GM12878 (cell line): Measurements from ENCODE around the gene TMEM151A. TPM values are rescaled to one million over a fixed set of nuclear protein-coding genes. Genes with fewer than 3 reads are reported as not detected.

Experiments used
- ATAC-seq: fragments of 200-7000 bp; cut with Tn5 transposase; 3 replicates; pipeline ENCODE4 v1.9.1; 2020; ENCODE audit warnings: mild to moderate bottlenecking, moderate library complexity
- BruUV-seq: library from RNA; stranded (reverse); fragments of 400-500 nt; replicated peaks from 2 replicates; lab custom pipeline; 2021; lab: Mats Ljungman, UMichigan
- CTCF ChIA-PET: fragments of 300-600 bp; sonication (Branson Sonifier 250); formaldehyde crosslinking; extraction: SDS; loops from one replicate; lab custom pipeline; 2021; ENCODE audit warnings: inconsistent platforms; lab: Yijun Ruan, JAX
- POLR2A ChIA-PET: fragments of 350-600 bp; formaldehyde crosslinking; extraction: SDS; loops from one replicate; lab custom pipeline; 2021; ENCODE audit warnings: inconsistent platforms; lab: Charles Lee
- RAD21 ChIA-PET: fragments of 300-600 bp; sonication (Branson Sonifier 250); formaldehyde crosslinking; loops from one replicate; lab custom pipeline; 2023; ENCODE audit warnings: antibody characterized with exemption; ENCODE audit not compliant: unreplicated experiment; lab: Charles Lee
- SMC1A ChIA-PET: fragments of 300-600 bp; sonication (Branson Sonifier 250); formaldehyde crosslinking; loops from one replicate; lab custom pipeline; 2023; ENCODE audit not compliant: unreplicated experiment, uncharacterized antibody; lab: Charles Lee
- DNase-seq: peaks from one replicate; pipeline ENCODE4 v3.0.0-alpha.2; 2011; ENCODE audit warnings: low read depth, low spot score
- FAIRE-seq: peaks from 3 replicates; lab custom pipeline; 2011; peaks lifted over from hg19 to GRCh38; lab: Jason Lieb, UNC
- H2AFZ ChIP-seq: 2 replicates; pipeline ENCODE4 v1.6.0; 2011; ENCODE audit warnings: low read depth, low read length, control low read depth; ENCODE audit not compliant: control insufficient read depth
- H3K27ac ChIP-seq: 2 replicates; pipeline ENCODE4 v1.5.1; 2011; ENCODE audit warnings: control low read depth; ENCODE audit not compliant: control insufficient read depth, insufficient read depth
- H3K27me3 ChIP-seq, 2 experiments: replicated peaks in 1 of 2; 2 replicates each; pipeline versions ENCODE4 v1.6.0 to v1.6.1; 2011; ENCODE audit warnings: low read length in 1 of 2; ENCODE audit not compliant: control insufficient read depth in 2 of 2, insufficient read depth in 2 of 2
- H3K36me3 ChIP-seq, 2 experiments: 2 replicates each; pipeline ENCODE4 v1.5.1; 2011; ENCODE audit warnings: low read length in 1 of 2; ENCODE audit not compliant: control insufficient read depth in 2 of 2, insufficient read depth in 2 of 2
- H3K4me1 ChIP-seq: 2 replicates; pipeline ENCODE4 v1.6.1; 2011; ENCODE audit warnings: mild to moderate bottlenecking, low read length, moderate library complexity, mixed read lengths; ENCODE audit not compliant: control insufficient read depth, insufficient read depth
- H3K4me2 ChIP-seq: 2 replicates; pipeline ENCODE4 v1.6.0; 2011; ENCODE audit warnings: control low read depth; ENCODE audit not compliant: control insufficient read depth, insufficient read depth
- H3K4me3 ChIP-seq: fragments of 200-600 bp; sonication (generic); 2 replicates; pipeline ENCODE4 v1.5.1; 2016
- H3K79me2 ChIP-seq: 2 replicates; pipeline ENCODE4 v1.6.0; 2011; ENCODE audit warnings: low read length; ENCODE audit not compliant: control insufficient read depth, insufficient read depth
- H3K9ac ChIP-seq: 2 replicates; pipeline ENCODE4 v1.8.0; 2011; ENCODE audit warnings: low read length, control low read depth, mixed read lengths; ENCODE audit not compliant: control insufficient read depth, insufficient read depth
- H3K9me3 ChIP-seq: replicated peaks from 3 replicates; pipeline ENCODE4 v1.5.1; 2011; ENCODE audit warnings: mild to moderate bottlenecking, low read length; ENCODE audit not compliant: control insufficient read depth, insufficient read depth
- H4K20me1 ChIP-seq: 2 replicates; pipeline ENCODE4 v1.6.0; 2011; ENCODE audit not compliant: control insufficient read depth, insufficient read depth
- BHLHE40 ChIP-seq, 2 experiments: fragments of 450-650 bp in 1 of 2; IDR thresholded peaks; 2 replicates each; pipeline ENCODE4 v1.6.1; 2011 to 2017; ENCODE audit warnings: low read depth in 2 of 2, borderline replicate concordance in 1 of 2, improper control_type of control experiment in 1 of 2, low read length in 1 of 2, mild to moderate bottlenecking in 1 of 2
- EZH2 ChIP-seq: IDR thresholded peaks from 2 replicates; pipeline ENCODE4 v1.6.1; 2012; ENCODE audit warnings: low read depth, mild to moderate bottlenecking, control low read depth, inconsistent platforms, low read length, borderline replicate concordance; ENCODE audit not compliant: control insufficient read depth
- MTA3 ChIP-seq: IDR thresholded peaks from 2 replicates; pipeline ENCODE4 v1.6.1; 2012; ENCODE audit warnings: low read length, inconsistent platforms, borderline replicate concordance
- PBX3 ChIP-seq: IDR thresholded peaks from 2 replicates; pipeline ENCODE4 v1.6.1; 2011; ENCODE audit warnings: mild to moderate bottlenecking, low read depth, low read length, moderate library complexity; ENCODE audit not compliant: insufficient replicate concordance
- SIN3A ChIP-seq: IDR thresholded peaks from 2 replicates; pipeline ENCODE4 v1.6.1; 2012; ENCODE audit warnings: low read depth, low read length, improper control_type of control experiment
- SMARCA5 ChIP-seq: fragments of 450-650 bp; IDR thresholded peaks from 2 replicates; pipeline ENCODE4 v1.6.1; 2017; ENCODE audit warnings: mild to moderate bottlenecking
- ZNF207 ChIP-seq: fragments of 450-650 bp; IDR thresholded peaks from 2 replicates; pipeline ENCODE4 v1.6.1; 2014; ENCODE audit warnings: antibody characterized with exemption, mild to moderate bottlenecking, borderline replicate concordance
- ZSCAN29 ChIP-seq: fragments of 450-650 bp; IDR thresholded peaks from 2 replicates; pipeline ENCODE4 v1.6.1; 2017; ENCODE audit warnings: mild to moderate bottlenecking, moderate library complexity
- WGBS: methylation state at CpG from one replicate; pipeline ENCODE4 v1.1.6; 2016; ENCODE audit warnings: low lambda C conversion rate; ENCODE audit not compliant: insufficient replicate concordance, insufficient coverage; ENCODE audit errors: missing lambda C conversion rate; 5-methylcytosine and 5-hydroxymethylcytosine counted together
- in situ Hi-C: fragments of 300-500 bp; cut with MboI; formaldehyde crosslinking; loops from 9 replicates; pipeline ENCODE4 v1.14.3; 2018; ENCODE audit warnings: mixed read lengths
- intact Hi-C: fragments of 100-400 bp; cut with micrococcal nuclease; formaldehyde crosslinking; loops from one replicate; pipeline ENCODE4 v1.14.2; 2022; ENCODE audit not compliant: unreplicated experiment
- polyA plus RNA-seq, 11 experiments: library from polyadenylated mRNA; depleted of rRNA in 4 of 11; unstranded in 6 of 11; stranded (reverse) in 5 of 11; fragments of >200 nt; fragmentation: Nextera tagmentation in 4 of 11; fragmentation: Illumina TruSeq in 1 of 11; extraction: Ambion mirVana in 4 of 11; extraction: Trizol in 1 of 11; gene quantifications; 1 replicate in 1 of 11; 2 replicates in 10 of 11; pipeline versions ENCODE4 v1.2.1 to v1.2.3, GENCODE V29; 2011 to 2016; ENCODE audit warnings: inconsistent platforms in 2 of 11, missing spikeins in 2 of 11, low read depth in 1 of 11
- total RNA-seq, 4 experiments: library from RNA; depleted of rRNA in 3 of 4; stranded (reverse); fragments of >200 nt in 3 of 4; fragmentation: Illumina TruSeq in 1 of 4; extraction: Trizol in 1 of 4; gene quantifications; 2 replicates each; pipeline versions ENCODE4 v1.2.1 to v1.2.3, GENCODE V29; 2013 to 2021
- TF ChIP-seq, protein P1 (sequence below): fragments of 450-650 bp; IDR thresholded peaks from 2 replicates; pipeline ENCODE4 v1.6.1; 2017; ENCODE audit warnings: antibody characterized with exemption, mild to moderate bottlenecking, moderate library complexity

The TMEM151A gene
- total and polyA plus RNA-seq, 10 of the 15 experiments (the other 5 are each of a cell fraction or from before 2014, with no cell fraction given): not detected

GRCh38 chr11:66271816-66272215, 19.9 kb upstream of the TMEM151A start:
- Histone ChIP-seq H3K4me2 (no peak overlapping the region; the same call in 1 of the 2 replicates), H3K27me3 (no peaks in the 10 kb centered on the region), H3K27ac (no peak overlapping the region), H4K20me1 (no peaks in the 10 kb centered on the region), H3K9me3 (no peaks in the 10 kb centered on the region), H3K4me1 (peaks cover 11% of the 10 kb centered on the region), H3K4me3 (no peak overlapping the region), H2AFZ (no peak overlapping the region), H3K79me2 (peaks cover 27% of the 10 kb centered on the region), H3K9ac (no peak overlapping the region), H3K36me3 (peaks cover 20 to 32% of the 10 kb centered on the region in 2 experiments)
- ChIA-PET SMC1A (interaction anchor here (1.2 to 1.6 kb wide), 2 partner anchors 9 to 17 kb away, joined by 3 read pairs; partner anchors contain the start of gene YIF1A), RAD21 (interaction anchor here (1.5 kb wide), 1 partner anchor 10 kb away, joined by 4 read pairs; no protein-coding TSS in a partner anchor), POLR2A (interaction anchor here (0.6 to 0.7 kb wide), 4 partner anchors 26 to 339 kb away, joined by 3 read pairs; no protein-coding TSS in a partner anchor), CTCF (interaction anchor here (0.6 to 3.3 kb wide), 6 partner anchors 9 to 105 kb away, joined by 3 to 19 read pairs (median 5); no protein-coding TSS in a partner anchor)
- DNase-seq: no peak
- intact Hi-C loops: no loop called here
- in situ Hi-C loops: no loop called here
- WGBS: 92% methylated on average over 7 of the region's 7 CpGs
- TSS peak; percentile 15 for BruUV-seq
- no peak for ATAC-seq
- FAIRE-seq: no peak
- no peak for TF ChIP-seq BHLHE40 (IDR thresholded peaks at IDR 0.05; ENCODE audit: borderline replicate concordance in 1 of 2, low read depth in 2 of 2, low read length in 1 of 2)

DNA sequence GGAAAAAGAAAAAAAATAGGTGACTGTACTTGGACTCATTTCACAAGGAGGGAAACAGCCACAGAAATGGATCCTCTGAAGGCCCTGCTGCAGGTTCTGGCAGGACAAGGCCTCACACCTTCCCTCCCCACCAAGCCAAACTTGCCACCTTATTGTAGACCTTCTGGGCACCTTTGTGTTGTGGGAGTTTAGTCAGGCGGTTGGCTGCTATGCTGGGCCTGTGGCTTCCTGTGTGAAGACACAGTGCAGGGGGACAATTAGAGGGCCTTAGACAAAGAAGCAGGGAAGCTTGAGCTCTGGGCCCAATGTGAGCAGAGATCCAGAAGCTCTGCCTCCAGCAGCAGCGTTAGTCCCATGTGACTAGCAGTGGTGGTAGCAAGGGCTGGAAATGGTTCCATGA, 19.1 kb upstream of the TMEM151A start:
- Histone ChIP-seq H3K79me2 (peaks cover 27% of the 10 kb centered on the region), H3K9me3 (no peaks in the 10 kb centered on the region), H3K4me2 (no peak overlapping the region), H3K4me3 (no peak overlapping the region), H3K9ac (no peak overlapping the region), H3K4me1 (peaks cover 11% of the 10 kb centered on the region), H2AFZ (no peak overlapping the region), H3K27ac (no peak overlapping the region), H3K36me3 (peaks cover 20 to 32% of the 10 kb centered on the region in 2 experiments), H4K20me1 (no peaks in the 10 kb centered on the region)
- no TSS peak for BruUV-seq
- SMC1A ChIA-PET: no interaction called here
- POLR2A ChIA-PET: interaction anchor here (0.7 to 1.4 kb wide), 2 partner anchors 10 to 338 kb away, joined by 3 to 5 read pairs; no protein-coding TSS in a partner anchor
- FAIRE-seq (no peak), DNase-seq (no peak)
- intact Hi-C loops: no loop called here
- in situ Hi-C loops: no loop called here
- TF ChIP-seq ZNF207: no peak
- TF ChIP-seq PBX3: no peak
- no peak for TF ChIP-seq ZSCAN29
- no peak for TF ChIP-seq MTA3
- no peak for TF ChIP-seq EZH2
- TF ChIP-seq, protein P1, sequence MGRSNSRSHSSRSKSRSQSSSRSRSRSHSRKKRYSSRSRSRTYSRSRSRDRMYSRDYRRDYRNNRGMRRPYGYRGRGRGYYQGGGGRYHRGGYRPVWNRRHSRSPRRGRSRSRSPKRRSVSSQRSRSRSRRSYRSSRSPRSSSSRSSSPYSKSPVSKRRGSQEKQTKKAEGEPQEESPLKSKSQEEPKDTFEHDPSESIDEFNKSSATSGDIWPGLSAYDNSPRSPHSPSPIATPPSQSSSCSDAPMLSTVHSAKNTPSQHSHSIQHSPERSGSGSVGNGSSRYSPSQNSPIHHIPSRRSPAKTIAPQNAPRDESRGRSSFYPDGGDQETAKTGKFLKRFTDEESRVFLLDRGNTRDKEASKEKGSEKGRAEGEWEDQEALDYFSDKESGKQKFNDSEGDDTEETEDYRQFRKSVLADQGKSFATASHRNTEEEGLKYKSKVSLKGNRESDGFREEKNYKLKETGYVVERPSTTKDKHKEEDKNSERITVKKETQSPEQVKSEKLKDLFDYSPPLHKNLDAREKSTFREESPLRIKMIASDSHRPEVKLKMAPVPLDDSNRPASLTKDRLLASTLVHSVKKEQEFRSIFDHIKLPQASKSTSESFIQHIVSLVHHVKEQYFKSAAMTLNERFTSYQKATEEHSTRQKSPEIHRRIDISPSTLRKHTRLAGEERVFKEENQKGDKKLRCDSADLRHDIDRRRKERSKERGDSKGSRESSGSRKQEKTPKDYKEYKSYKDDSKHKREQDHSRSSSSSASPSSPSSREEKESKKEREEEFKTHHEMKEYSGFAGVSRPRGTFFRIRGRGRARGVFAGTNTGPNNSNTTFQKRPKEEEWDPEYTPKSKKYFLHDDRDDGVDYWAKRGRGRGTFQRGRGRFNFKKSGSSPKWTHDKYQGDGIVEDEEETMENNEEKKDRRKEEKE: no peak
- no peak for TF ChIP-seq SMARCA5
- TF ChIP-seq SIN3A: no peak
- TF ChIP-seq, all 136 proteins: peak for 0
- no peak for ATAC-seq
- ChIA-PET CTCF (interaction anchor here (0.5 to 3.3 kb wide), 5 partner anchors 9 to 51 kb away, joined by 3 to 19 read pairs (median 6); no protein-coding TSS in a partner anchor), RAD21 (interaction anchor here (1.5 kb wide), 1 partner anchor 9 kb away, joined by 4 read pairs; no protein-coding TSS in a partner anchor)
- H3K27me3 ChIP-seq: no peaks in the 10 kb centered on the region
- WGBS: 100% methylated on average over 2 of the region's 2 CpGs
